DMS79 (cell line): Measurements from ENCODE around the gene PIGW.

ENCODE experiments used
- DNase-seq: peaks from one replicate; lab custom pipeline; 2025; lab: John Stamatoyannopoulos, UW

The PIGW gene

DNA sequence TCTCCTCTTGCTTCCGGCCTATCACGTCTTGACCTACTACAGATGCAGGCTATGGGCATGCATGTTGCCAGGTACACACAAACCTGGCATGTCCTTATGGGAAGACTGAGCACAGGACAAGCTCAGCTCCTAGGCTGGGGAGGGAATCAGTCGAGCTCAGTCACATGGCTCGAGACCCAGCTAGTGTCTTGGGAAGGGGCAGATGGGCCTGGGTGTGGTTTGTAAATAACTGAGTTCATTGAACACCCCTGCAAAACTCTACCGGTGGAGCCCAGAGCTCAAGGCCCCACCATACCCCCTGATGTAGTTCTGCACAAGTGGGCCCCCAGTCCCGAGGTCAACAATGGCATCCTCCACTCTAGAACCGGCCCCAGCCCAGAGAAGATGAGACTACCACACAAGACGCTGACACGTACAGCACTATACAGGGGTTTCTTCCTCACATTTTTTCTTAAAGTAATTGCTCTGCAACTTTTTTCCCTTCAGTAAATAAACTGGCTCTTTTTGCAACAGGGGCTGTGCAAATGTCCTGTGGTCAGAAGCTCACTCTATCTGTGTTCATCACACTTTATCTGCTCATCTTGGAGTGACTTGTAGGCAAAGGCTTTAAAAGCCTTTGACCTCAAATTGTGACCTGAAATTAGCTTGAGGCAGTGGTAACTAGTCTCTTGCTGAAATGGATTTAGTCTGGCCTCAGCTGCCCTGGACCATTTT lies 25.4 kb upstream of the PIGW start:
- no peak for DNase-seq

- DNase-seq = no peak
Observed at GRCh38 chr17:36510636-36511035, 24.2 kb upstream of the PIGW start.

DNA sequence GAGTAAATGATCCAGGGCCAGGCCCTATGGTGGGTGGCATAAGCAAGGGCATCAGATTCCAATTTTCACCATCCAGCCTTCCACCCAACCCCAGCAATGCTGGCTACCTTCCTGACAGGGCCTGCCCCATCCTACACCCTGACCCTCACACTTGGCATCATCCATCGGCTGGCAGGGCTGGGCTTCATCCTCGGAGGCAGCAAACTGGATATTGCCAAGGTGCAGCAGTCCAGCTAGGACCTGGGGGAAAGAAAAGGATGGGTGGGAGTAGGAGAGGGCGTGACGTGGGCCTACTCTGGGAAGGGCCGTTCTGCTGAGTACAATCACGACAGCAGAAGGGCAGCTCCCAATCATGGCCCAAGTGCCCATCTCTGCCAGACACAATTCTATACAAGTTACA lies 23.6 kb upstream of the PIGW start:
- no peak for DNase-seq

DNA sequence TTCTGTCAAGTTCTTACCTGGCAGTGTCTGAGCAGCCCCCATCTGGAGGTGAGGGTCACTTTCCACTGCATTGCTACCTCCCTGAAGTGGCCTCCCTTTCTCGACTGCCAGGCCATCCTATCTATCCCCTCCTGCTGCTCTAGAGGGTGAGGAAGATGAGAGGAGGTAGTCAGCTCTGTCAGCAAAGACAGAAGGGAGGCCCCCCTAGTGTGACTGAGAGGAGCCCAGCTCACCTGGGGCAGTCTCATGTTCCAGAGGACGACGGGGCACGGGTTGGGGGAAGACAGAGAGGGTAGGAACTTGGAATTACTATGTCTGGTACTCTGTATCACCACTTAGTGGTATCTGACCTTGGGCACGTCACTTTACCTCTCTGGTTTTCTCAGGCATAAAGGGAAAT lies 22.1 kb upstream of the PIGW start:
- no peak for DNase-seq

DNA sequence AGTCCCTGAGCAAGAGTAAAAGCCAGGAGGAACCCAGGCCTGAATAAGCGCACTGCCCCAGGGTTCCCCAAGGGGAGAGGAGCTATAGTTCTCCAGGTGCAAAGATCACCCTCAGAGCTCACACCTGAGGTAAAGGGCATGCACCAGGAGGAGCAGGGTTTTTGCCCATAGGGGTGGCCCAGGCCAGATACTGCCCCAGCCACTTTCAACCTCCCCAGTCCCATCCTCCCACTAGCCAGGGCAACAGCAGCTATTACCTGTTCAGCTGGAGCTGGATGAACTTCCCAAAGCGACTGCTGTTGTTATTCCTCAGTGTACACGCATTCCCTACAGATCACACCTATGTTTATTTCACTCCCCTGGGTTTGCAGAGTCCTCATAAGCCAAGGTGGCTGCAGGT lies 19.9 kb upstream of the PIGW start:
- DNase-seq = no peak

GRCh38 chr17:36515837-36516236 lies 18.9 kb upstream of the PIGW start:
- DNase-seq = no peak

- no peak for DNase-seq
Observed at GRCh38 chr17:36523113-36523512, 11.7 kb upstream of the PIGW start.

- no peak for DNase-seq
Observed at GRCh38 chr17:36524428-36524876, 10.3 kb upstream of the PIGW start.

- no peak for DNase-seq
Observed at GRCh38 chr17:36525113-36525512, 9.7 kb upstream of the PIGW start.

- no peak for DNase-seq
Observed at GRCh38 chr17:36525888-36526287, 8.9 kb upstream of the PIGW start.

GRCh38 chr17:36527621-36528250 lies 7.1 kb upstream of the PIGW start:
- no peak for DNase-seq

DNA sequence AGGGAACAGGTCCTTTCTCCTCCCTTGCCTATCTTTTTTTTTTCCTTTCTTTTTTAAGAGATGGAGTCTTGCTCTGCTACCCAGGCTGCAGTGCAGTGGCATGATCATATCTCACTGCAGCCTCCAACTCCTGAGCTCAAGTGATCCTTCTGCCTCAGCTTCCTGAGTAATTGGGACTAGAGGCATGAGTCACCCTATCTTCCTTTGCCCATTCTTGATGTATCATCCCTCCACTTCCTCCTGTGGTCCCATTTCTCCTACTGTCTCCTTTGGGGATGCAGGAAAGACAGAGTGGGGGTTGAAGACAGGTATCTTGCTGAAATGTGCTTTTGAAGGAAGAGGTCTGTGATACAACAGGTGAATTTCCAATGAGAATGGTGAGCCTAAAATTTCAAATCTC lies 5.7 kb upstream of the PIGW start:
- no peak for DNase-seq

- DNase-seq = no peak
Observed at GRCh38 chr17:36532435-36532975, 2.3 kb upstream of the PIGW start.

DNA sequence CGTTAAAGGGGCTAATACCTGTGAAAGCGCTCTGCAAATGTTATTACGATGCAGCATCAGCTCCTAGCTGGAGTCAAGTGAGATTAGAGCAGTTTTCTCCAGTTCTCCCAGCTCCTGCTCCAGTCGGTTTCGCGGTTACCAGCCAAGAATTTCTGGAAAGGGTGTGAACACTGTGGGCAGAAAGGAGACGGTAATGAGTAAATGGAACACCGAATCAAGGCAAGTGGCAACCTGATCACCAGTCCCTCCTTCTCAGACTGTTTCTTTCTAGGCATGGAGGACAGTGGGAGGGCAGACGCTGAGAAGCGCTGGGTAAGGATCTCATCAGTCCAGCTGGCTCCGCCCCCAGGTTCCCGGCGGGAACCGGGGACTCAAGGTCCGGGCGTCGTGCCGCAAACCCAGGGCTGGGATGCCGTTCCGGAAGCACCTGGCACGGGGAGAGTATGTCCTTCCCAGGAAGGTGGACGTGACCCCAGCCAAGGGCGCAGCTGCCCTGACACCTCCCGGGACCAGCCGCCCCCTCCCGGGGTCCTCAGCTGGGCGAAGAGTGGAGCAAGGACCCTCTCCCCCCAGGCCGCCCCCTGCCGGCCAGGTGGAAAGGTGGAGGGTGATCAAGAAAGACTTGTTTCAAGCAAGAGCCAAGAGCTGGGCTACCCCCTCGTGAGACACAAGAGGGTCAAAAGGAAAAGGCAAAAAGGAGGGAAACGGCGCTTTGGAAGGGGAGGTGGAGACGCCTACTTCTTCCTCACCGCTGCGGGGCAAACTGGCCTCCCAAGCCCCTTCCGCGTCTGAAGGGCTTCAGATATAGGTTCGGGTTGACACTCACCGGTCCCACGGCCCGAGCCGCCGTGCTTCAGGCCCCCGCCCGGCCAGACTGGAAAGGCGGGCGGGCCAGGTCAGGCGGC lies 600 bp upstream of the PIGW start:
- peak; percentile 79 for DNase-seq

- no peak for DNase-seq
Observed at GRCh38 chr17:36535669-36536081, 888 bp downstream of the PIGW start.

- no peak for DNase-seq
Observed at GRCh38 chr17:36540696-36541095, 5.9 kb downstream of the PIGW start.

DNA sequence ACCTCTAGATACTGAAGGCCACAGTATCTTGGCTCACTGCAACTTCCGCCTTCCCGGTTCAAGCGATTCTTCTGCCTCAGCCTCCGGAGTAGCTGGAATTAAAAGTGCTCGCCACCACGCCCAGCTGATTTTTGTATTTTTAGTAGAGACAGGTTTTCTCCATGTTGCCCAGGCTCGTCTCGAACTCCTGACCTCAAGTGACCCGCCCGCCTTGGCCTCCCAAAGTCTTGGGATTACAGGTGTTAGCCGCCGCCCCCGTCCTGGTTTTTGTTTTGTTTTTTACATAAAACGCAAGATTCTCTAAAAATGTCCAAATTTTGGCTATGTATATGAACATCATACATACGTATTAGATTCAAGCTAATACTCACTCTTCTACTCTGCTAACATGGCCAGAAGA lies 8.0 kb downstream of the PIGW start:
- no peak for DNase-seq

GRCh38 chr17:36544044-36544306 lies 9.2 kb downstream of the PIGW start:
- peak; percentile 37 for DNase-seq

- DNase-seq = peak; percentile 72
Observed at GRCh38 chr17:36544307-36545076, 9.7 kb downstream of the PIGW start, which contains the start of gene GGNBP2. Gene GGNBP2, plus strand, starts transcription at chr17:36544919. Its CDS starts 806 bp downstream, at chr17:36545725.

DNA sequence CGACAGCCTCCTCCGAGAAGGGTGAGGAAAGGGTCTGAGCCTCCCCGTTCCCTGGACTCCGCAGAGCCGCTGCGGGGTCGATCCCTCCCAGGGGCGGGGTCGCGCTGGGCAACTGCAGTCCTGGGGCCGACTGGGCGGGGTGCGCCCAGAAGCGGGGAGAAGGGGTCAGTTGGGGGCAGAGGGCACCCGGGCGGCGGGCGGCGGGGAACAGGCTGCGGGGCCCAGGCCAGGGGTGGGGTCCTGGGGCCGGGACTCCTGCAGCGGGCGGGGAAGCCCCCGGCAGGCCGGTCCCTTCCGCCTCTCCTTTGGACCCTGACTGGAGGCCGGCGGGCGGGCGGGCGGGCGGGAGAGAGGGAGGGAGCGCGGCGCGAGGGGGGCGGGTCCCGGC lies 10.3 kb downstream of the PIGW start:
- DNase-seq = no peak

DNA sequence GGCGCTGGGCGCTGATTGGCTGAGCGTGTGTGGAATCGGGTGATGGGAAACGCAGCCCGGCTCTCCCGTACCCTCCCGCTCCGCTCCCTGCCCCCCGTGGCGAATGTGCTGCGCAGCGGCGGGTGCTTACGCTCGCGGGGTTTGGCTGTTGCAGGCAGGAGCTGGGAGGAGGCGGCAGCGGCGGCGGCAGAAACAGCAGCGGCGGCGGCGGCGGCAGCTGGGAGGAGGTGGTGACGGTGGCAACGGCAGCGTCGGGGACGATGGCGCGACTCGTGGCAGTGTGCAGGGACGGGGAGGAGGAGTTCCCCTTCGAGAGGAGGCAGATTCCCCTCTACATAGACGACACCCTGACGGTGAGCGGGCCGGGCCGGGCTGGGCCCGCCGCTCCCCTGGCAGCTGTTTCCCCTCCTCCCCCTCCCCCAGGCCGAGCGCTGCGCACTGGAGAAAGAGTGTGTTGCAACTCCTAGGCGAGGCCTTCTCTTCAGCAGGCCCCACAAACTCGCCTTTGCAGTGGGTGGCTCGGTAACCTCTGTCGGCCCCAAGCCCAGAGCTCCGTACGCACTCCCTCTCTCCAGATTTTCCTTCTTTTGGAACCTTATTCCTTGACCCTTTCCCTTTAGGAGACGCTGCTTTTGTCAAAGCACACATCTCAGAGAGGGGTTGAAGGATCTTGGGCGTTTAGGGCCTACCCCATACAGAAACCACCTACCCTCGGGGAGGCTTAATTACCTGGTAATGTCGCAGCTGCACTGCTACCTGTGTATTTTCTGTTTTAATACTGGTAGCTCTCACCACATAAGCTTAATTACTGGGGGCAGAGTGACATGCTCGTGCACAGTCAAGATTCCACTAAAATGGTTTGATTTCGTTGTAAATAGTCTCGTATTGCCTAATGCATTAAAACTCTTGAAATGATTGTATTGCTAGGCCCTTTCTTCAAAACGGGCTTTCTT lies 11.0 kb downstream of the PIGW start:
- DNase-seq = peak; percentile 93
